DOHH2 (cell line): Measurements from ENCODE around the gene STK33.
A peak's percentile ranks its signal among the peaks of the same experiment; 100 is the strongest.

Experiments
- H3F3A ChIP-seq: fragments of 200-600 bp; sonication (generic), shearing (Covaris generic); 2 replicates; pipeline ENCODE4 v1.6.0; 2016; ENCODE audit warnings: antibody characterized with exemption, mild to moderate bottlenecking; ENCODE audit not compliant: control insufficient read depth, insufficient read depth
- H3K27ac ChIP-seq: fragments of 200-600 bp; sonication (generic); 2 replicates; pipeline ENCODE4 v1.5.1; 2014; ENCODE audit warnings: low read depth, mild to moderate bottlenecking, low read length, moderate library complexity
- H3K27me3 ChIP-seq: fragments of 200-600 bp; sonication (generic); 2 replicates; pipeline ENCODE4 v1.6.1; 2014; ENCODE audit warnings: mild to moderate bottlenecking, low read length, mixed read lengths; ENCODE audit not compliant: control insufficient read depth
- H3K36me3 ChIP-seq: fragments of 200-600 bp; sonication (generic); 2 replicates; pipeline ENCODE4 v1.6.1; 2014; ENCODE audit warnings: mild to moderate bottlenecking, low read length, moderate library complexity, mixed read lengths; ENCODE audit not compliant: control insufficient read depth
- H3K4me1 ChIP-seq: fragments of 200-600 bp; sonication (generic); 2 replicates; pipeline ENCODE4 v1.6.1; 2014; ENCODE audit warnings: mild to moderate bottlenecking, low read length, mixed read lengths; ENCODE audit not compliant: control insufficient read depth
- H3K4me2 ChIP-seq: fragments of 200-600 bp; sonication (generic); 2 replicates; pipeline ENCODE4 v1.6.0; 2014; ENCODE audit warnings: mild to moderate bottlenecking, low read length, moderate library complexity
- H3K4me3 ChIP-seq: fragments of 200-600 bp; sonication (generic); 2 replicates; pipeline ENCODE4 v1.5.1; 2014; ENCODE audit warnings: mild to moderate bottlenecking, low read length, mixed read lengths
- H3K79me2 ChIP-seq: fragments of 200-600 bp; sonication (generic); 2 replicates; pipeline ENCODE4 v1.6.1; 2014; ENCODE audit warnings: mild to moderate bottlenecking, low read length, mixed read lengths; ENCODE audit not compliant: control insufficient read depth
- H3K9me2 ChIP-seq: fragments of 200-600 bp; sonication (generic); replicated peaks from 2 replicates; pipeline ENCODE4 v1.6.1; 2014; ENCODE audit warnings: mild to moderate bottlenecking, low read length, mixed read lengths; ENCODE audit not compliant: control insufficient read depth
- H3K9me3 ChIP-seq: fragments of 200-600 bp; sonication (generic); 2 replicates; pipeline ENCODE4 v1.6.1; 2014; ENCODE audit warnings: antibody characterized with exemption, low read length, mixed read lengths; ENCODE audit not compliant: control insufficient read depth, insufficient read depth
- H4K20me1 ChIP-seq: fragments of 200-600 bp; sonication (generic); 2 replicates; pipeline ENCODE4 v1.6.0; 2014; ENCODE audit warnings: low read depth, mild to moderate bottlenecking, antibody characterized with exemption, low read length, moderate library complexity; ENCODE audit not compliant: control insufficient read depth, insufficient read depth
- CTCF ChIP-seq: fragments of 200-600 bp; sonication (generic); IDR thresholded peaks from one replicate; pipeline ENCODE4 v1.5.1; 2014; ENCODE audit warnings: antibody characterized with exemption, mild to moderate bottlenecking, low read depth, low read length; ENCODE audit not compliant: poor library complexity, severe bottlenecking
- EZH2phosphoT487 ChIP-seq: fragments of 200-600 bp; sonication (generic); IDR thresholded peaks from 2 replicates; pipeline ENCODE4 v1.6.1; 2017; ENCODE audit warnings: borderline replicate concordance, mild to moderate bottlenecking, antibody characterized with exemption, low read length, moderate library complexity, mixed read lengths

The STK33 gene

GRCh38 chr11:8604078-8604723 lies 10.2 kb upstream of the STK33 start:
- H3K27ac ChIP-seq, result no peak overlapping the region
- H3K4me2 ChIP-seq, result peak overlapping the region; percentile 18; the same call in 1 of the 2 replicates

GRCh38 chr11:8603696-8604077 lies 9.7 kb upstream of the STK33 start:
- H3K4me2 ChIP-seq, result peak overlapping the region; percentile 18
- no peaks in the 10 kb centered on the region for H3K9me2 ChIP-seq
- H3K79me2 ChIP-seq, result no peaks in the 10 kb centered on the region
- H3F3A ChIP-seq, result no peaks in the 10 kb centered on the region
- no peak overlapping the region for H3K4me3 ChIP-seq
- no peaks in the 10 kb centered on the region for H3K9me3 ChIP-seq
- H3K27ac ChIP-seq, result no peak overlapping the region
- H4K20me1 ChIP-seq, result no peaks in the 10 kb centered on the region
- H3K27me3 ChIP-seq, result peaks cover 13% of the 10 kb centered on the region
- H3K4me1 ChIP-seq, result peaks cover 8% of the 10 kb centered on the region
- no peaks in the 10 kb centered on the region for H3K36me3 ChIP-seq
- TF ChIP-seq CTCF (no peak), EZH2phosphoT487 (no peak)

More at GRCh38 chr11:8604078-8604723, 10.2 kb upstream of the STK33 start:
- Histone ChIP-seq H3K9me2 (no peaks in the 10 kb centered on the region), H3K4me1 (peaks cover 8% of the 10 kb centered on the region), H3K36me3 (no peaks in the 10 kb centered on the region), H3K4me3 (no peak overlapping the region), H3F3A (no peaks in the 10 kb centered on the region), H3K27me3 (peaks cover 13% of the 10 kb centered on the region), H3K9me3 (no peaks in the 10 kb centered on the region), H3K79me2 (no peaks in the 10 kb centered on the region), H4K20me1 (no peaks in the 10 kb centered on the region)
- TF ChIP-seq EZH2phosphoT487 (no peak), CTCF (peak; percentile 95)

- H3K36me3 ChIP-seq, result no peaks in the 10 kb centered on the region
- H3K4me2 ChIP-seq, result no peak overlapping the region
- peaks cover 13% of the 10 kb centered on the region for H3K27me3 ChIP-seq
- H3F3A ChIP-seq, result no peaks in the 10 kb centered on the region
- H3K9me3 ChIP-seq, result no peaks in the 10 kb centered on the region
- H4K20me1 ChIP-seq, result no peaks in the 10 kb centered on the region
- H3K9me2 ChIP-seq, result no peaks in the 10 kb centered on the region
- no peaks in the 10 kb centered on the region for H3K79me2 ChIP-seq
- TF ChIP-seq CTCF (no peak), EZH2phosphoT487 (no peak)
- no peak overlapping the region for H3K4me3 ChIP-seq
- peaks cover 10% of the 10 kb centered on the region for H3K4me1 ChIP-seq
- H3K27ac ChIP-seq, result no peak overlapping the region
Observed at GRCh38 chr11:8601376-8602133, 7.5 kb upstream of the STK33 start.
